WTC11 (cell line): ENCODE measurements around the gene SLC10A7. TPM values are rescaled to one million over a fixed set of nuclear protein-coding genes. Genes with fewer than 3 reads are reported as not detected.

Experiments used
- ATAC-seq: fragments of 200-7000 bp; cut with Tn5 transposase; 2 replicates; pipeline ENCODE4 v1.10.0; 2021; ENCODE audit warnings: mild to moderate bottlenecking, moderate library complexity
- CTCF ChIA-PET: fragments of 300-600 bp; sonication (Branson Sonifier 250); formaldehyde crosslinking; loops from one replicate; lab custom pipeline; 2021; ENCODE audit warnings: antibody characterized with exemption; lab: Charles Lee
- POLR2A ChIA-PET: fragments of 350-600 bp; sonication (Branson Sonifier 250); formaldehyde crosslinking; loops from one replicate; lab custom pipeline; 2021; ENCODE audit warnings: antibody characterized with exemption; lab: Charles Lee
- DNase-seq: peaks from one replicate; pipeline ENCODE4 v3.0.0; 2021; ENCODE audit warnings: low spot score
- H3K27ac Mint-ChIP-seq: 2 replicates; pipeline ENCODE4 v1.8.0; 2021; ENCODE audit warnings: mixed read lengths
- H3K27me3 Mint-ChIP-seq: 2 replicates; pipeline ENCODE4 v1.8.0; 2021; ENCODE audit warnings: low read depth, mild to moderate bottlenecking, moderate library complexity, mixed read lengths
- H3K36me3 Mint-ChIP-seq: 2 replicates; pipeline ENCODE4 v1.8.0; 2021; ENCODE audit warnings: mixed read lengths
- H3K4me1 Mint-ChIP-seq: 2 replicates; pipeline ENCODE4 v1.8.0; 2022; ENCODE audit warnings: mixed read lengths
- H3K4me3 Mint-ChIP-seq: 2 replicates; pipeline ENCODE4 v1.8.0; 2021; ENCODE audit warnings: mild to moderate bottlenecking, moderate library complexity, mixed read lengths
- H3K9me3 Mint-ChIP-seq: 2 replicates; pipeline ENCODE4 v1.8.0; 2021; ENCODE audit warnings: mixed read lengths
- CBFB ChIP-seq: sonication (generic); formaldehyde crosslinking; IDR thresholded peaks from 2 replicates; pipeline ENCODE4 v1.8.1; 2022; ENCODE audit warnings: mild to moderate bottlenecking, low read depth, missing genetic modification reagents
- CDX4 ChIP-seq: fragments of 250-450 bp; sonication (Bioruptor Pico); IDR thresholded peaks from 2 replicates; pipeline ENCODE4 v1.9.0; 2021; ENCODE audit warnings: moderate library complexity, mild to moderate bottlenecking, inconsistent platforms, borderline replicate concordance
- CREB1 ChIP-seq: sonication (generic); formaldehyde crosslinking; IDR thresholded peaks from 2 replicates; pipeline ENCODE4 v1.8.0; 2023; ENCODE audit warnings: mild to moderate bottlenecking, missing genetic modification reagents
- CREM ChIP-seq: sonication (generic); formaldehyde crosslinking; IDR thresholded peaks from 2 replicates; pipeline ENCODE4 v1.8.1; 2022; ENCODE audit warnings: mild to moderate bottlenecking, missing genetic modification reagents, moderate library complexity
- GTF2I ChIP-seq: fragments of 250-450 bp; sonication (Bioruptor Pico); conservative IDR thresholded peaks from 2 replicates; pipeline ENCODE4 v1.4.0; 2021; ENCODE audit warnings: mild to moderate bottlenecking
- HMGA2 ChIP-seq: fragments of 250-450 bp; sonication (Bioruptor Pico); IDR thresholded peaks from 2 replicates; pipeline ENCODE4 v1.4.0; 2021; ENCODE audit warnings: mild to moderate bottlenecking, moderate library complexity
- JAZF1 ChIP-seq: fragments of 250-450 bp; sonication (Bioruptor Pico); IDR thresholded peaks from 2 replicates; pipeline ENCODE4 v1.9.0; 2021; ENCODE audit warnings: moderate library complexity, mild to moderate bottlenecking, inconsistent platforms
- KAT7 ChIP-seq: sonication (generic); formaldehyde crosslinking; IDR thresholded peaks from 2 replicates; pipeline ENCODE4 v1.8.1; 2023; ENCODE audit warnings: missing genetic modification reagents, mild to moderate bottlenecking, borderline replicate concordance
- MAX ChIP-seq: sonication (generic); formaldehyde crosslinking; IDR thresholded peaks from 2 replicates; pipeline ENCODE4 v1.8.0; 2022; ENCODE audit warnings: mild to moderate bottlenecking, missing genetic modification reagents
- MXD4 ChIP-seq: fragments of 250-450 bp; sonication (Bioruptor Pico); IDR thresholded peaks from 2 replicates; pipeline ENCODE4 v1.8.0; 2021; ENCODE audit warnings: mild to moderate bottlenecking, moderate library complexity, borderline replicate concordance
- MYBL2 ChIP-seq: sonication (generic); formaldehyde crosslinking; IDR thresholded peaks from 2 replicates; pipeline ENCODE4 v1.8.1; 2023; ENCODE audit warnings: mild to moderate bottlenecking, moderate library complexity, missing genetic modification reagents
- NFE2L1 ChIP-seq: sonication (generic); formaldehyde crosslinking; IDR thresholded peaks from 2 replicates; pipeline ENCODE4 v1.8.1; 2023; ENCODE audit warnings: missing genetic modification reagents
- NR1H2 ChIP-seq: sonication (generic); formaldehyde crosslinking; IDR thresholded peaks from 2 replicates; pipeline ENCODE4 v1.9.0; 2021; ENCODE audit warnings: mild to moderate bottlenecking, moderate library complexity, missing genetic modification reagents
- OVOL2 ChIP-seq: fragments of 250-450 bp; sonication (Bioruptor Pico); IDR thresholded peaks from 2 replicates; pipeline ENCODE4 v1.9.0; 2021; ENCODE audit warnings: mild to moderate bottlenecking, borderline replicate concordance
- PRDM15 ChIP-seq: sonication (generic); formaldehyde crosslinking; IDR thresholded peaks from 2 replicates; pipeline ENCODE4 v1.8.0; 2022; ENCODE audit warnings: missing genetic modification reagents
- PRRX2 ChIP-seq: fragments of 250-450 bp; sonication (Bioruptor Pico); IDR thresholded peaks from 2 replicates; pipeline ENCODE4 v1.8.0; 2021; ENCODE audit warnings: mild to moderate bottlenecking
- RELA ChIP-seq: sonication (generic); formaldehyde crosslinking; IDR thresholded peaks from 2 replicates; pipeline ENCODE4 v1.8.1; 2022; ENCODE audit warnings: missing genetic modification reagents, mild to moderate bottlenecking, borderline replicate concordance
- RORB ChIP-seq: fragments of 250-450 bp; sonication (Bioruptor Pico); IDR thresholded peaks from 2 replicates; pipeline ENCODE4 v1.9.0; 2021; ENCODE audit warnings: mild to moderate bottlenecking
- TEAD1 ChIP-seq: sonication (generic); formaldehyde crosslinking; IDR thresholded peaks from 2 replicates; pipeline ENCODE4 v1.8.0; 2022; ENCODE audit warnings: mild to moderate bottlenecking, missing genetic modification reagents
- TEAD4 ChIP-seq: sonication (generic); formaldehyde crosslinking; IDR thresholded peaks from 2 replicates; pipeline ENCODE4 v1.8.0; 2022; ENCODE audit warnings: mild to moderate bottlenecking, missing genetic modification reagents
- USF1 ChIP-seq: sonication (generic); formaldehyde crosslinking; IDR thresholded peaks from 2 replicates; pipeline ENCODE4 v1.8.0; 2022; ENCODE audit warnings: mild to moderate bottlenecking, missing genetic modification reagents
- USF2 ChIP-seq: sonication (generic); formaldehyde crosslinking; IDR thresholded peaks from 2 replicates; pipeline ENCODE4 v1.8.1; 2023; ENCODE audit warnings: mild to moderate bottlenecking, missing genetic modification reagents, moderate library complexity
- ZBTB21 ChIP-seq: sonication (generic); formaldehyde crosslinking; IDR thresholded peaks from 2 replicates; pipeline ENCODE4 v1.8.1; 2023; ENCODE audit warnings: mild to moderate bottlenecking, missing genetic modification reagents, borderline replicate concordance
- ZNF138 ChIP-seq: sonication (generic); formaldehyde crosslinking; conservative IDR thresholded peaks from 2 replicates; pipeline ENCODE4 v1.8.1; 2022; ENCODE audit warnings: mild to moderate bottlenecking, moderate library complexity, missing genetic modification reagents
- ZNF219 ChIP-seq: sonication (generic); formaldehyde crosslinking; IDR thresholded peaks from 2 replicates; pipeline ENCODE4 v1.8.0; 2023; ENCODE audit warnings: missing genetic modification reagents, mild to moderate bottlenecking, borderline replicate concordance
- ZNF317 ChIP-seq: sonication (generic); formaldehyde crosslinking; IDR thresholded peaks from 2 replicates; pipeline ENCODE4 v1.8.1; 2023; ENCODE audit warnings: low read depth, mild to moderate bottlenecking, moderate library complexity, missing genetic modification reagents, borderline replicate concordance
- ZNF416 ChIP-seq: fragments of 250-450 bp; sonication (Bioruptor Pico); IDR thresholded peaks from 2 replicates; pipeline ENCODE4 v1.9.0; 2021; ENCODE audit warnings: mild to moderate bottlenecking, inconsistent platforms
- ZNF512 ChIP-seq: sonication (generic); formaldehyde crosslinking; IDR thresholded peaks from 2 replicates; pipeline ENCODE4 v1.8.1; 2022; ENCODE audit warnings: missing genetic modification reagents, borderline replicate concordance
- total RNA-seq: library from RNA; stranded (reverse); gene quantifications from 3 replicates; pipeline ENCODE4 v1.2.3, GENCODE V29; 2021

SLC10A7 gene
- total RNA-seq, 1 experiment from 2014 or later: 5.0 TPM

- no peak for TF ChIP-seq ZNF512
- TF ChIP-seq, all 79 proteins: peak for 0
Measured at GRCh38 chr4:146469022-146469421, 52.7 kb downstream of the SLC10A7 start (continued).

GRCh38 chr4:146465628-146466027 lies 56.1 kb downstream of the SLC10A7 start:
- H3K36me3 Mint-ChIP-seq: no peaks in the 10 kb centered on the region
- POLR2A ChIA-PET: no interaction called here
- TF ChIP-seq ZBTB21 (CRISPR knock-in tag): no peak
- no peak for TF ChIP-seq CREM (CRISPR knock-in tag)
- no peak for TF ChIP-seq GTF2I (CRISPR knock-in tag)
- no peak for TF ChIP-seq TEAD1
- TF ChIP-seq ZNF317: no peak
- no peak for TF ChIP-seq CREB1 (CRISPR knock-in tag)
- TF ChIP-seq ZNF512: no peak
- TF ChIP-seq KAT7 (CRISPR knock-in tag): no peak
- no peak for TF ChIP-seq OVOL2 (CRISPR knock-in tag)
- TF ChIP-seq PRDM15 (CRISPR knock-in tag): no peak
- no peak for TF ChIP-seq NR1H2
- no peak for TF ChIP-seq NFE2L1
- TF ChIP-seq USF2: no peak
- no peak for TF ChIP-seq RORB
- DNase-seq: no peak
- CTCF ChIA-PET: no interaction called here
- ATAC-seq: no peak
- H3K9me3 Mint-ChIP-seq: no peaks in the 10 kb centered on the region
- no peak overlapping the region for H3K4me3 Mint-ChIP-seq
- no peaks in the 10 kb centered on the region for H3K27me3 Mint-ChIP-seq
- H3K4me1 Mint-ChIP-seq: peaks cover 6% of the 10 kb centered on the region
- no peak overlapping the region for H3K27ac Mint-ChIP-seq

GRCh38 chr4:146462251-146462650 lies 59.5 kb downstream of the SLC10A7 start:
- H3K27me3 Mint-ChIP-seq: no peaks in the 10 kb centered on the region
- no peak for ATAC-seq
- no peaks in the 10 kb centered on the region for H3K9me3 Mint-ChIP-seq
- CTCF ChIA-PET: interaction anchor here (1.2 to 1.5 kb wide), 2 partner anchors 45 to 367 kb away, joined by 3 to 4 read pairs; no protein-coding TSS in a partner anchor
- TF ChIP-seq RELA (CRISPR knock-in tag): no peak
- no peak for TF ChIP-seq ZNF219
- TF ChIP-seq ZNF138 (CRISPR knock-in tag): no peak
- no peak for TF ChIP-seq ZNF416
- TF ChIP-seq CDX4 (CRISPR knock-in tag): no peak
- TF ChIP-seq MAX (CRISPR knock-in tag): no peak
- TF ChIP-seq USF1 (CRISPR knock-in tag): no peak
- TF ChIP-seq TEAD4 (CRISPR knock-in tag): no peak
- no peak for TF ChIP-seq JAZF1
- no peak for TF ChIP-seq CBFB (CRISPR knock-in tag)
- no peak for TF ChIP-seq MYBL2 (CRISPR knock-in tag)
- no peak for TF ChIP-seq CREM (CRISPR knock-in tag)
- TF ChIP-seq PRRX2: no peak
- no peak for TF ChIP-seq CREB1 (CRISPR knock-in tag)
- no peak for TF ChIP-seq MXD4 (CRISPR knock-in tag)
- no peak for TF ChIP-seq HMGA2
- TF ChIP-seq, all 79 proteins: peak for 0
- Mint-ChIP-seq H3K4me3 (no peak overlapping the region), H3K4me1 (peaks cover 19% of the 10 kb centered on the region), H3K27ac (no peak overlapping the region), H3K36me3 (no peaks in the 10 kb centered on the region)
- no peak for DNase-seq
- POLR2A ChIA-PET: no interaction called here
